GF-D8 (cell line): ENCODE data around the gene ZIK1.
A peak's percentile ranks its signal among the peaks of the same experiment; 100 is the strongest.

Experiments
- DNase-seq: peaks from one replicate; lab custom pipeline; 2025; lab: John Stamatoyannopoulos, UW

ZIK1 gene

DNA sequence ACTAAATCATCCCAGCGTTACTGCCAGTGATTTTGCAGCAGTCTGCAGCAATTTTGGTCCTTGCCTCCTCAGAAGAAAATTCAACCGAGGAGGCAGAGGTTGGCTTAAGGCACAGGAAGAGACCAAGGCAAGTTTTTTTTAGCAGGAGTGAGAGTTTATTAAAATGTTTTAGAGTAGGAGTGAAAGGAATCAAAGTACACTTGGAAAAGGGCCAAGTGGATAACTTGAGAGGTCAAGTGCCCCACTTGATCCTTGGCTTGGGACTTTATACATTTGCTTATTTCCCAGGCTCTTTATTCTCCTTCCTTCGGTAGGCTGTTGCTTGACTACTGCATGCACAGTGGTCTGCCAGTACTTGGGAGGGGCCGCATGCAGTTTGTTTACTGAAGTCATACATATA, 27.2 kb downstream of the ZIK1 start:
- no peak for DNase-seq

GRCh38 chr19:57613941-57614743, 30.2 kb downstream of the ZIK1 start, which contains the start of gene ZNF134:
Gene ZNF134 (plus strand): TSS chr19:57614242. CDS start chr19:57619469, 5,227 bp downstream.
- DNase-seq, result peak; percentile 57

GRCh38 chr19:57615346-57615745, 31.4 kb downstream of the ZIK1 start:
- no peak for DNase-seq

DNA sequence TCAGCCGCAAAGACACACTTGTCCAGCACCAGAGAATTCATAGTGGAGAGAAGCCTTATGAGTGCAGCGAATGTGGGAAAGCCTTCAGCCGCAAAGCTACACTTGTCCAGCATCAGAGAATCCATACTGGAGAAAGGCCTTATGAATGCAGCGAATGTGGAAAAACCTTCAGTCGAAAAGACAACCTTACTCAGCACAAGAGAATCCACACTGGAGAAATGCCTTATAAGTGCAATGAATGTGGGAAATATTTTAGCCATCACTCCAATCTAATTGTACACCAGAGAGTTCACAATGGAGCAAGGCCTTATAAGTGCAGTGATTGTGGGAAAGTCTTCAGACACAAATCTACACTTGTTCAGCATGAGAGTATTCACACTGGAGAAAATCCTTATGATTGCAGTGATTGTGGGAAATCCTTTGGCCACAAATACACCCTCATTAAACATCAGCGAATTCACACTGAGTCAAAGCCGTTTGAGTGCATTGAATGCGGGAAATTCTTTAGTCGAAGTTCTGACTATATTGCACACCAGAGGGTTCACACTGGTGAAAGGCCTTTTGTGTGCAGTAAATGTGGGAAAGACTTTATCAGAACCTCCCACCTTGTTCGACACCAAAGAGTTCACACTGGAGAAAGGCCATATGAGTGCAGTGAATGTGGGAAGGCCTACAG, 36.9 kb downstream of the ZIK1 start:
- DNase-seq, result no peak

DNA sequence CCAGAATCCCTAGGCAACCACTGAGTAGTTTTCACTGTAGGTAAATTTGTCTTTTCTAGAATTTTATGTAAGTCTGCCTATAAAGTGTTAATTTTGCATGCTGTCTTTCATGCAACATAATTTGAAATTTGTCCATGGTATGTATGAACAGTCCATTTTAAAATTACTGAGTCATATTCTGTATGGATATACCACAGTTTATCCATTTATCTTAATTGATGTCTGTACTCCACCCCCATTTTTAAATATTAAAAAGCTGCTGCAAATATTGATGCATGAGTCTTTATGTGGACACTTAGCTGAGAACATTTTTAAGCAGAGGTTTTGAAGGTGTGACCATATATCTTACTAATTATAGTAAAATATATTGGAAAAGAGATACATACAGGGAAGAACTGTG, 39.1 kb downstream of the ZIK1 start:
- no peak for DNase-seq

DNA sequence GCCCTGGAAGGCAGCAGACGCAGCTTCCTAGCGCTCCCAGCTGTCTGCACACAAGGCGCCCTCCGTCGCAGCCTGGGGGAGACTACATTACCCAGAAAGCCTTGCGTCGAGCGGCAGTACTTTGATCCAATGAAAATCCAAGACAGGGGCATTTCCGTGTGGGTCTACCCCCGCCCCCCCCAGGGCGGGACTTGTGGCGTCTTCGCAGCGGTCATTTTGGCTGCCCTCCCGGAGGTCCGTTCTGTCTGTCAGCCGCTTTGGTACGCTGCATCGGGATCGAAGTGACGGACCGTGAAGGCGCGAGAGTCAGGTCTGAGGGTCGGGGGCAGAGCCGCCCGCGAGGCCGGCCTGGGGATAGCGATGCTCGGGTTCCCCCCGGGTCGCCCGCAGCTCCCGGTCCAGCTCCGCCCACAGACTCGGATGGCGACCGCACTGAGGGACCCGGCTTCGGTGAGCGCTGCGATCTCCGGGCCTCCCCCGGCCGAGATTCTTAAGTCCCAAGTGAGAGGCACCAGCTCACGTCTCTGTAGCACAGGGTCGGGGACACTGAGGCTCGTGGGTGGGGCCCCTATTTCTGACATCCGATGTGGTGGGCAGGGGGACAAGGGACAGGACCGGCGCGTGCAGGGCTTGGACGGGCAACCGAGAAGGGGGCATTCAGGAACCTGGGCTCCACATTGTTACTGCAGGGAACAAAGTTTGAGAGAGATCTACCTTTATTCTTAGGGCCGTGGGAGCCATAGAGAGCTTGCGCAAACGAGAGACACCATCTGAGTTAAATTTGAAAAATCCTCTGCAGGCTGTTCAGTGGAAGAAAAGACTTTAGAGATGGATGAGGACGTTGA, 49.3 kb downstream of the ZIK1 start, which contains the start of gene ZNF211:
ZNF211 (plus strand) TSS at position 182 of the 845 bp plus-strand sequence; CDS start at position 361, 179 bp downstream.
- peak; percentile 62 for DNase-seq

DNA sequence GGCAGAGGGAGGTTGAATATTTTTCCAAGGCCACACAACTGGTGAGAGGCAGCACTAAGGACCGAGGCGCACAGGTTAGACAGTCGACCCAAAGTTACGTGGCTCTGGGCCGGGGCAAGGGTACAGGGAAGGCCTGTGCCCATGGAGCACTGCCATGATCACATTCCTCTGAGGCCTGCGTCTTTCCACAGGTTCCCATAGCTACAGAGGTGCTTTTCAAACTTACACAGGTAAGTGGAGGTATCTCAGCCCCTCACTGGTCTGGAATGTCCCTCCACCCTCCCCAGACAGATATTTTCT, 49.8 kb downstream of the ZIK1 start:
- no peak for DNase-seq

DNA sequence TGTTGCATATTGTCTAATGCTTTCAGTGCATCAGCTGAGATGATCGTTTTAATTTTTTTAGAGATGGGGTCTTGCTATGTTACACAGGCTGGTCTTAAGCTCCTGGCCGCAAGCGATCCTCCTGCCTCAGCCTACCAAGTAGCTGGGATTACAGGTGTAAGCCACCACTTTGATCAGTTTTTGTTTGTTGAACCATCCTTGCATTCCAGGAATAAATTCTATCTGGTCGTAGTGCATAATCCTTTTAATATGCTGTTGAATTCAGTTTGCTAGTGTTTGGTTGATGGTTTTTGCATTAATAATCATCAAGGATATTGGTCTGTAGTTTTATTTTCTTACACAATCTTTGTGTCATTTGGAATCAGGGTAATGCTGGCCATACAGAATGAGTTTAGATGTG, 53.4 kb downstream of the ZIK1 start:
- no peak for DNase-seq

- DNase-seq, result no peak
Observed at GRCh38 chr19:57641715-57642234, 57.8 kb downstream of the ZIK1 start.

GRCh38 chr19:57642396-57643046, 58.6 kb downstream of the ZIK1 start:
- DNase-seq, result no peak
